SK-N-SH (cell line): Measurements from ENCODE around the gene APH1B.

ENCODE experiments used
- EZH2phosphoT487 ChIP-seq: fragments of 200-600 bp; sonication (generic); IDR thresholded peaks from 2 replicates; pipeline ENCODE4 v1.6.1; 2017; ENCODE audit warnings: low read depth, mixed run types, mild to moderate bottlenecking, antibody characterized with exemption, moderate library complexity, borderline replicate concordance
- NFIC ChIP-seq: IDR thresholded peaks from 2 replicates; pipeline ENCODE4 v1.4.0; 2012; ENCODE audit warnings: borderline replicate concordance
- RAD21 ChIP-seq: IDR thresholded peaks from 2 replicates; pipeline ENCODE4 v1.6.1; 2012; ENCODE audit warnings: mild to moderate bottlenecking, low read length
- TF ChIP-seq, protein P1 (sequence below): fragments of 200-600 bp; sonication (generic); IDR thresholded peaks from 2 replicates; pipeline ENCODE4 v1.6.1; 2017; ENCODE audit warnings: antibody characterized with exemption, mild to moderate bottlenecking, moderate library complexity

DNA sequence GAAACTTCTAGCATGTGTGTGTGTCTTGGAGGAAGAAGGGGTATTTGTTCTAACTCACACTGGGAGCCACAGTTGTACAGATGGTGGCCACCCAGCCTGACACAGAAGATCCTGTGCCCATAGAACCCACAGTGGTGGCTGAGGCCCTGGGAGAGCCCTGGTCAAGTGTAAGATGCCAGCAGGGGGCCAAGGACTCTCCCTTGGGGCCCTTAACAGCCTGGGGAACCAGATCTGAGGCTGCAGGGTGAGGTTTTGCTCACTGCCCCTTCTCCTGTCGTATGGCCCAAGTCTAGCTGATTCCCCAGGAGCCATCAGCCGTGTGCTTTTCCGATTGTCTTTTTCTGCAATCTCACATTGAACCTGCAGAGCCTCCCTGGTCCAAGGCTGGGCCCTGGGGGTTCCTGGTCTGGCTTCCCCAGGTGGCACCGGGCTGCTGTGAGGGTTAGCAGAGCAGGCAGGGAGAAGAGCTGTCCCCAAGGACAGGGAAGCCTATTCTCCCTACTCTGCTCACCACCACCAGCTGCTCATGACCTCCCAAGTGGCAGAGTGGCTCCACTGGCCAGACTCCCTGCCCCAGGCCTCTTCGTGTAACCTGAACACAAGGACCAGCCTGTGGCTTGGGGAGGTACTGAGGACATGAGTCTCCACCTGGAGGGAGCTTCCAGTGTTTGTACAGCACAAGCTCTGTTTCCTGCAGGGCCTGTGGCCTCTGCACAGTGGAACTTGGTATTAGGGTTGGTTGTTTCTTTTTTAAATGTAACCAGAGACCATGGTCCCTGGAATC lies 52.4 kb downstream of the APH1B start:
- TF ChIP-seq, protein P1, sequence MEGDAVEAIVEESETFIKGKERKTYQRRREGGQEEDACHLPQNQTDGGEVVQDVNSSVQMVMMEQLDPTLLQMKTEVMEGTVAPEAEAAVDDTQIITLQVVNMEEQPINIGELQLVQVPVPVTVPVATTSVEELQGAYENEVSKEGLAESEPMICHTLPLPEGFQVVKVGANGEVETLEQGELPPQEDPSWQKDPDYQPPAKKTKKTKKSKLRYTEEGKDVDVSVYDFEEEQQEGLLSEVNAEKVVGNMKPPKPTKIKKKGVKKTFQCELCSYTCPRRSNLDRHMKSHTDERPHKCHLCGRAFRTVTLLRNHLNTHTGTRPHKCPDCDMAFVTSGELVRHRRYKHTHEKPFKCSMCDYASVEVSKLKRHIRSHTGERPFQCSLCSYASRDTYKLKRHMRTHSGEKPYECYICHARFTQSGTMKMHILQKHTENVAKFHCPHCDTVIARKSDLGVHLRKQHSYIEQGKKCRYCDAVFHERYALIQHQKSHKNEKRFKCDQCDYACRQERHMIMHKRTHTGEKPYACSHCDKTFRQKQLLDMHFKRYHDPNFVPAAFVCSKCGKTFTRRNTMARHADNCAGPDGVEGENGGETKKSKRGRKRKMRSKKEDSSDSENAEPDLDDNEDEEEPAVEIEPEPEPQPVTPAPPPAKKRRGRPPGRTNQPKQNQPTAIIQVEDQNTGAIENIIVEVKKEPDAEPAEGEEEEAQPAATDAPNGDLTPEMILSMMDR = no peak
- TF ChIP-seq EZH2phosphoT487 = no peak
- no peak for TF ChIP-seq NFIC
- no peak for TF ChIP-seq RAD21
